NCI-H2081 treated with DMSO at 0.1 percent for 48 hours (cell line): ENCODE results near the gene IL1RAP.
"Not testable (repeated sequence)": the region's sequence is repeated elsewhere in the genome, so short reads cannot be mapped to it uniquely, and the experiment has no call there.

Experiments used
- DNase-seq: peaks from one replicate; lab custom pipeline; 2025; lab: John Stamatoyannopoulos, UW

Gene IL1RAP, protein sequence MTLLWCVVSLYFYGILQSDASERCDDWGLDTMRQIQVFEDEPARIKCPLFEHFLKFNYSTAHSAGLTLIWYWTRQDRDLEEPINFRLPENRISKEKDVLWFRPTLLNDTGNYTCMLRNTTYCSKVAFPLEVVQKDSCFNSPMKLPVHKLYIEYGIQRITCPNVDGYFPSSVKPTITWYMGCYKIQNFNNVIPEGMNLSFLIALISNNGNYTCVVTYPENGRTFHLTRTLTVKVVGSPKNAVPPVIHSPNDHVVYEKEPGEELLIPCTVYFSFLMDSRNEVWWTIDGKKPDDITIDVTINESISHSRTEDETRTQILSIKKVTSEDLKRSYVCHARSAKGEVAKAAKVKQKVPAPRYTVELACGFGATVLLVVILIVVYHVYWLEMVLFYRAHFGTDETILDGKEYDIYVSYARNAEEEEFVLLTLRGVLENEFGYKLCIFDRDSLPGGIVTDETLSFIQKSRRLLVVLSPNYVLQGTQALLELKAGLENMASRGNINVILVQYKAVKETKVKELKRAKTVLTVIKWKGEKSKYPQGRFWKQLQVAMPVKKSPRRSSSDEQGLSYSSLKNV

DNA sequence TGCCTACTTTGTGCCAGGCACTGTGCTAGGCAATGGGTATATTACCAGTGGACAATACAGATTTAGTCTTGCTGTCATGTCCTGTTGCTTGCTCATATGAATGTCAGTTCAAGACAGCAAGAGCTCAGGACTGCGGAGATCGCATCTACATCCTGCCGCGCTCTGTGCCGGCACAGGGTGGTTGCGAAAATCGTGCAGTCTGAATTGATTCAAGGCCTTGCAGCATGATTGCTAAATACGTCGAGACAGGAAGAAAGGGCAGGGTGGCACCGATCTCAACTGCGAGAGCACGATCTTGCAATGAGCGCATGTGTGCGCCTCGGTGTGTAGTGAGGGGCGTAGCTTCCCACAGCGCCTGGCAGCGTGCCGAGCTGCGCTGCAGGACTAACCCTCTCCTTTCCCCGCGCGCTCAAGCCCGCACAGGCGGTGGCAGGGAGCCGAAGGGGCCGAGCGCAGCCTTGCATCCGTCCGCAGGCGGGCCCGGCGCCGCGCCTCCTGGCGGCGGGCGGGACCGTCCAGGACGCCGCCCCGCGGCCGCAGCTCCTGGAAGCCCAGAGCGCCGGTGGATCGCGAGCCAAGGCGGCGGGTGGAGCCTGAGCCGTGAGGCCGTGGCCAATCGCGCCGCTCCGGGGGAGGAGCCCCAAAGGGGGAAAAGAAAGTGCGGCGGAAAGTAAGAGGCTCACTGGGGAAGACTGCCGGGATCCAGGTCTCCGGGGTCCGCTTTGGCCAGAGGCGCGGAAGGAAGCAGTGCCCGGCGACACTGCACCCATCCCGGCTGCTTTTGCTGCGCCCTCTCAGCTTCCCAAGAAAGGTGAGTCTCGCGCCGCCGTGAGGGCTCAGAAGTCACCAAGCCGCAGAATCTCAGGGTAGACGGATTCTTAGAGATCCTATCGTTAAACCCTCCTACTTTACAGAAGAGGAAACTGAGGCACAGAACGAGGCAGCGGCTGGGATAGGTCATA, at the start of gene IL1RAP:
Gene IL1RAP (plus strand): TSS at position 677 of the 962 bp plus-strand sequence. CDS start 50,205 bp downstream, outside the sequence.
- no peak for DNase-seq

DNA sequence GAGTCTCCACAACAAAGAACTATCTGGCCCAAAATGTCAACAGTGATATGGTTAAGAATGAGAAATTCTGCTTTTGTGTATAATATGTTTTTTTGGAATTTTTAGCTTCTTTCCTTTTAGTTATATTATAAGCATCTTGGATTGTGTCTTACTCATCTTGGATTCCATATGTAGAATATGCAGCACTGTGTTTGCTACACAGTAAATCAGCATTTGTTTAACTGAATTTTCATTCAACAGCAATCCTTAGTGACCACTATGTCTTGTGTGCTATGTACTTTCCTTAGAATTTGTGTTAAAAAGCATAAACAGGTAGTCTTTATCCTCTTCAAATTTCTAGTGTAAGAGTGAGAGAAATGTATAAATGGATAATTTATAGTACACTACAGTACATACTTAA, 46.0 kb upstream of the IL1RAP start:
- DNase-seq: no peak

DNA sequence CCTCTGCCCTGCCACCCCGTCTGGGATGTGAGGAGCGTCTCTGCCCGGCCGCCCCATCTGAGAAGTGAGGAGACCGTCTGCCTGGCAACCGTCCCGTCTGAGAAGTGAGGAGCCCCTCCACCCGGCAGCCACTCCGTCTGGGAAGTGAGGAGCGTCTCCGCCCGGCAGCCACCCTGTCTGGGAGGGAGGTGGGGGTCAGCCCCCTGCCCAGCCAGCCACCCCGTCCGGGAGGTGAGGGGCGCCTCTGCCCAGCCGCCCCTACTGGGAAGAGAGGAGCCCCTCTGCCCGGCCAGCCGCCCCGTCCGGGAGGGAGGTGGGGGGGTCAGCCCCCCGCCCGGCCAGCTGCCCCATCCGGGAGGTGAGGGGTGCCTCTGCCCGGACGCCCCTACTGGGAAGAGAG, 40.6 kb upstream of the IL1RAP start:
- not testable (repeated sequence) for DNase-seq

DNA sequence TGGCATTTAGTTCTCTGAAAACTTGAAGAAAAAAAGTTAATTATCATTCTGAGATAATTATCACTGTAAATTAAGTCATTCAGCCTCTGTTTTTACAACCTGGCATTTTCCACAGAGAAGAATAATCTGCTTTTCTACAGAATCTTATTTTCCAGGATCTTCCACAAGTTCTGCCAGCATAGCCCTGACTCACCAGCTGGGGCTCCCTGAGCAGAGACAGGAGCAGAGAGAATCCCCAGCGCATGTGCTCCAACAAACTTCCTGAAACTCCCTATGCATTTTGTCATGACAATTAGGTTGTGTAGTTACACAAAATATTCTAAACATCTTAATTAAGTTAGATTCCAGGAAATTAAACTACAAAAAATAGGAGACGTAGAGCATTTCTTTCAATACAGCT, 32.1 kb upstream of the IL1RAP start:
- no peak for DNase-seq

GRCh38 chr3:190485830-190486532, 27.9 kb upstream of the IL1RAP start:
- DNase-seq: no peak

DNA sequence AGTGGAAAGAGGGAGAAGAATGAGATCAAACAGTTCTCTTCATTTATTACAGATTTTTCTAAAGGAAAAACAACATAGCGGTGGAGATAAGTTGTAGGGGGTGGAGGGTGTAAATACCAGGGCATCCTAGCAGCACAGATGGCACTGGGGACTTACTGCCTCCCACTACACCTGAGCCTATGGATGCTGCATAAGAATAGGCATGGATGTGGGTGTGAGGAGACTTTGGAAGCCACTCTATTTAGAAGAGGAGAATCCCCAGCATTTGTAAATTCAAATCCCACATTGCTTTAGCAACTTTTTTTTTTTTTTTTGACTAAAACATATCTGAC, 27.4 kb upstream of the IL1RAP start:
- no peak for DNase-seq

DNA sequence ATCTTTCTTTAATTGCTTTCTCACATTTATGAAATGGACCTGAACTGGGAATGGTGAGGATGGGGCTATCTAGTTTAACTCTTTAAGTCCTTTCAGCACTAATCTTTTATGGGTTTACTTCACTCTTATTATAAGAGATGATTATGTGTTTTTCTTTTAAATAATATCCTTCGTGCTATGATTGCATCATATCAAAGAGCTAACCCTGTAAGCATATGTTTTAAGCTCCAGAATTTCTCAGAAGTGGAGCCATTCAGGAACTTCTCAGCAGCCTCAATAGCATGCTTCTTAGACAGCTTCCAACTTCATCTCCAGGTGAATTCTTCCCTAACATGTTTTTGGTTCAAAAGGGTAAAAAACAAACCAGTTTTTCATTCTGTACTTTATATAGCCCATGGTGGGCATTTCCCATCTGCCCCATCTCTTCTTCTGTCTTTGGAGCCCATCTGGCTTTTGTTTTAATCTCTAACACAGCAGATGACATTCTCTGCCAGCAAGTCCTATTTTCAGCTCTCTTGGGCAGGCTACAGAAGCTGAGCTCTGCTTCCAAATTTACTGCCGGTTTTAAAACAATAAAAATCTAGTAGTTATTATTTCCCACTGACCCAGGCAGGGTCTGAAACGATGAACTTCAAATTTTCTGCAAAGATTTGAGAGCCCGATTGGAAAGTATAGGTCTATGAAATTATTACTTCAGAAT, 26.8 kb upstream of the IL1RAP start:
- DNase-seq: no peak

GRCh38 chr3:190491533-190492054, 22.3 kb upstream of the IL1RAP start:
- no peak for DNase-seq

- DNase-seq: no peak
Measured at GRCh38 chr3:190492129-190492528, 21.8 kb upstream of the IL1RAP start.

GRCh38 chr3:190492966-190493365, 20.9 kb upstream of the IL1RAP start:
- DNase-seq: no peak

DNA sequence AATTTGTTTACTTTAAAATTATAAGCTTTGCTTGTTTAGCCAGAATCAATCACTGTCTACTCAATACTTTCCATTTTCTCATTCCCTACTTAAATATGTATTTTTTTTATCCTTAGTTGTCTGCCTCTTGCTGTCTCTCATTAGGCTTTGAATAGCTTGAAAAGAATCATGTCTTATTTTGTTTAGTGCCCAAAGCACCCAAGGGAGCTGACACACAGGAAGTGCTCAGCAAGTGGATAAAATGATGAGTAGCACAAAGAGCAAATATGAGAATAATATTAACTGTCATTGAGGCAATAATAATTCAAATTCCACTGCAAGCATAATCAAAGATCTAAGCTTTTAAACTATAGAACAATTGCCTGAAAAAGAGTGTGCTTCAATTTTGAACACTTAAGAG, 19.0 kb upstream of the IL1RAP start:
- DNase-seq: no peak

DNA sequence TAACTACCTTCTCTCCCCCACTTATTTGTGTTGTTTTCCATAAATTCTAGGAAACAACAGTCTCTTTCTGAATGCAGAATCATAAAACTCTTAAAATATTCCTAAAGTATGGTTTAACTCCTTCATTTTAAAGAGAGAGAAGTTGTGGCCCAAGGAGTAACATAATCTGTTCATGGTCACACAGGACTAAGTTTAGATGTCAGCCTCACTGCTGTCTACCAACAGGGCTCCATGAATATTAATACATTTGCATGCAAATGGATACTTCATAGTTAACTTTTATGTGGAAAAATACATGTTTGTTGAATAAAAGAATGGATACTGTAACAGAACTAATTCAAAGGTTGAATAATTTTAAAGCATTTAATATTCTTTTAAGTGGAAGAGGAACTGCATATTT, 18.5 kb upstream of the IL1RAP start:
- DNase-seq: no peak

- no peak for DNase-seq
Measured at GRCh38 chr3:190495796-190496195, 18.1 kb upstream of the IL1RAP start.

DNA sequence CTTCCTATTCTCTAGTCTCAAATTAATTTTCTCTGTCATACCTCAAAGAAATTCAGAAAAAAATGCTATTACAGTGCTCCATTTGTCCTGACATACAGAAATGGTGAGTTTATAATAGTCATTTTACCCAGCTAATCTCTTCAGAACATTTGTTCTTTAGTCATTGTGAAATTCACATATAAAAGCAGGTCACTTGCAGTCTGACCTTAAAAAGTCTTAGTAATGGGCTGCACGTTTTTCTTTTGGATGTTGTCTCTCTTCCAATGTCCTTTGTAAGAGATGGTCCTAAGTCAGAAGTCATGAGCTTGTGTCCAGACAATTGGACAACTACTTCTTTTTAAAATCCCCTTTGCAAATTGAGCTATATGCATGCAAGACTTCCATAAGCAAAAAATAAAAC, 17.0 kb upstream of the IL1RAP start:
- DNase-seq: no peak

GRCh38 chr3:190497811-190498210, 16.1 kb upstream of the IL1RAP start:
- no peak for DNase-seq

GRCh38 chr3:190498293-190498692, 15.6 kb upstream of the IL1RAP start:
- no peak for DNase-seq

DNA sequence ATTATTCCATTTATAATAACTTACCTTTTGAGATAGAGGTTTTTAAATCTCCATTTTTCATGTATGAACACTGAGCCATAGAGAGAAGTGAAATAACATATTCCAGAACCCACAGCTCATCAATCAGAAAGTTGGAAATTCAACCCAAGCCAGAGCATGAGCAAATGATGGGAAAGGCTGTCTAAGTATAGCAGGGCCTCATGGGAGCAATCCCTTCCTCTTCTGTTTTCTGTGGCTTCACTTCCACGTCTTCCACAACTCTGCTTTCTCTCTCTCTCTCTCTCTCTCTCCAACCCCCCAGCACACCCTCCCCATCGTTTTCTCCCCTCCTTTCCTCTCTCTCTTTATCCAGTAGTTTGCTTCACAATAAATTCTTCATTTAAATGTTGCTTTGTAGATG, 14.8 kb upstream of the IL1RAP start:
- no peak for DNase-seq

GRCh38 chr3:190502946-190503345, 10.9 kb upstream of the IL1RAP start:
- DNase-seq: no peak

GRCh38 chr3:190504354-190505125, 9.3 kb upstream of the IL1RAP start:
- DNase-seq: no peak

DNA sequence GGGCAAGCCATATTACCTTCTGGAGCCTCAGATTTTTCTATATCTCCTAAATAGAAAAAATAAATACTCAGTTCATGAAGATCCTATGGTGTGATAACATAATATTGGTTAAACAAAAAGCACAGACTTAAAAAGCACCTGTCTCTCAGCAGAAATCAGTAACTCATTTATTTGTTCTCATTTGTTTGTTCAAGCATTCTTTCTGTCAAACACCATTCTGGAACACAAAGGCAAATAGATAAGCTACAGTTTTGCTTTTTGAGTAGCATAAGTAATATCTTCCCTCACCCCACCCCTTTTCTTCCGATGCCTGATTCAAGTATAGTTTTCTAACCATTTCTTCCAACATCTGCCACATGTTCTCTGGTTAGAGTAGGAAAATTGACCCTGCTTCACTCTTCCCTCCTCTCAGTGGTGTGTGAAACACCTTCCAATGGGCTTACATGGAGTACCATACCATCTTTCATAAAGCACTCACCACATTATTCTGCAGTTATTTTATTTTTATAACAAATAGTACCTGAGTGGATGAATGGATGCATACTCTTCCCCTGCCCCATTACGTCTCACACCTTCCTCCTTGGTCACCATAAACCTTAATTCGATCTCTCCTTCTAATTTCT, 8.4 kb upstream of the IL1RAP start:
- no peak for DNase-seq
